HFFc6 (cell line): Measurements from ENCODE around the gene SDS. TPM values are rescaled to one million over a fixed set of nuclear protein-coding genes. Genes with fewer than 3 reads are reported as not detected.

Source experiments
- DNase-seq: peaks from one replicate; pipeline ENCODE4 v3.0.0-alpha.2; 2018
- H3K27ac Mint-ChIP-seq: 2 replicates; pipeline ENCODE4 v1.8.0; 2020; ENCODE audit warnings: mild to moderate bottlenecking, mixed read lengths
- H3K27me3 Mint-ChIP-seq: 2 replicates; pipeline ENCODE4 v1.8.0; 2021; ENCODE audit warnings: mild to moderate bottlenecking, moderate library complexity, mixed read lengths; ENCODE audit not compliant: insufficient read depth
- H3K36me3 Mint-ChIP-seq: 2 replicates; pipeline ENCODE4 v1.8.0; 2021; ENCODE audit warnings: low read depth, mixed read lengths
- H3K4me1 Mint-ChIP-seq: 2 replicates; pipeline ENCODE4 v1.8.0; 2020; ENCODE audit warnings: low read depth, mixed read lengths
- H3K4me3 Mint-ChIP-seq: 2 replicates; pipeline ENCODE4 v1.8.0; 2020; ENCODE audit warnings: mild to moderate bottlenecking, moderate library complexity, mixed read lengths
- H3K9me3 Mint-ChIP-seq: 2 replicates; pipeline ENCODE4 v1.8.0; 2020; ENCODE audit warnings: mild to moderate bottlenecking, mixed read lengths
- CTCF ChIP-seq: fragments of 200-600 bp; sonication (generic); IDR thresholded peaks from 2 replicates; pipeline ENCODE4 v1.5.0; 2021; ENCODE audit warnings: antibody characterized with exemption, mild to moderate bottlenecking
- total RNA-seq, 6 experiments: library from RNA; stranded (reverse); fragmentation: NEBNext Ultra II Directional; extraction: Animal tissue kit (Norgen Biotek cat#: 25700); gene quantifications; 2 replicates in 1 of 6; 3 replicates in 5 of 6; pipeline ENCODE4 v1.2.3, GENCODE V29; 2021

Gene SDS
- total RNA-seq, 6 experiments from 2014 or later, result not detected

- TF ChIP-seq CTCF, result no peak
- Mint-ChIP-seq H3K27me3 (peaks cover 9% of the 10 kb centered on the region), H3K27ac (no peak overlapping the region), H3K4me1 (no peaks in the 10 kb centered on the region), H3K36me3 (no peaks in the 10 kb centered on the region), H3K4me3 (no peak overlapping the region), H3K9me3 (no peaks in the 10 kb centered on the region)
- no peak for DNase-seq
Measured at GRCh38 chr12:113347892-113348291, 55.8 kb downstream of the SDS start.

GRCh38 chr12:113347107-113347506 is 56.6 kb downstream of the SDS start:
- TF ChIP-seq CTCF, result no peak
- DNase-seq, result no peak
- Mint-ChIP-seq H3K27ac (no peak overlapping the region), H3K27me3 (peaks cover 3% of the 10 kb centered on the region), H3K36me3 (no peaks in the 10 kb centered on the region), H3K4me1 (no peaks in the 10 kb centered on the region), H3K4me3 (no peak overlapping the region), H3K9me3 (no peaks in the 10 kb centered on the region)

- no peak for DNase-seq
- Mint-ChIP-seq H3K27me3 (peaks cover 5% of the 10 kb centered on the region), H3K9me3 (no peaks in the 10 kb centered on the region), H3K27ac (no peak overlapping the region), H3K4me1 (no peaks in the 10 kb centered on the region), H3K4me3 (no peak overlapping the region), H3K36me3 (no peaks in the 10 kb centered on the region)
- no peak for TF ChIP-seq CTCF
Measured at GRCh38 chr12:113346353-113346752, 57.3 kb downstream of the SDS start.

GRCh38 chr12:113345318-113345717 is 58.4 kb downstream of the SDS start:
- Mint-ChIP-seq H3K27ac (no peak overlapping the region), H3K4me3 (no peak overlapping the region), H3K4me1 (no peaks in the 10 kb centered on the region), H3K9me3 (no peaks in the 10 kb centered on the region), H3K36me3 (no peaks in the 10 kb centered on the region), H3K27me3 (peaks cover 8% of the 10 kb centered on the region)
- TF ChIP-seq CTCF, result no peak
- no peak for DNase-seq

Other genes with a start within 250 kb of the SDS start
- 10 to 100 TPM; 60.1 to 71.0 (median 61.9) TPM for gene DDX54, start 218.4 kb downstream of the SDS start, total RNA-seq
- 10 to 100 TPM; 18.0 to 20.9 (median 18.7) TPM for gene RITA1, start 218.2 kb downstream of the SDS start, total RNA-seq
- gene TPCN1, start 182.4 kb downstream of the SDS start, total RNA-seq, result 10 to 100 TPM; 19.0 to 33.3 (median 20.6) TPM
- gene SLC8B1, start 68.8 kb downstream of the SDS start, total RNA-seq, result 1 to 10 TPM; 5.8 to 6.7 (median 6.3) TPM
- 10 to 100 TPM; 49.8 to 64.3 (median 54.6) TPM for gene PLBD2, start 45.3 kb downstream of the SDS start, total RNA-seq
- gene SDSL, start 18.5 kb upstream of the SDS start, total RNA-seq, result 10 to 100 TPM in 4 of 6 experiments, 1 to 10 TPM in 2; 8.5 to 11.6 (median 10.4) TPM
- gene LHX5, start 68.0 kb upstream of the SDS start, total RNA-seq, result not detected